NAMALWA (cell line): ENCODE data around the gene PRR3.

Experiments used
- DNase-seq: peaks from one replicate; pipeline ENCODE4 v3.0.0-alpha.2; 2015; ENCODE audit warnings: low spot score

Gene PRR3

GRCh38 chr6:30537931-30538330 is 19.2 kb upstream of the PRR3 start:
- DNase-seq: no peak

GRCh38 chr6:30541515-30542403 is 15.3 kb upstream of the PRR3 start:
- DNase-seq: peak; percentile 88

- peak; percentile 63 for DNase-seq
These were observed 14.7 kb upstream of the PRR3 start for GRCh38 chr6:30542404-30542725.

- no peak for DNase-seq
These were observed 14.2 kb upstream of the PRR3 start for GRCh38 chr6:30542915-30543314.

- DNase-seq: no peak
These were observed 13.3 kb upstream of the PRR3 start for GRCh38 chr6:30543821-30544220.

- peak; percentile 69 for DNase-seq
These were observed 12.3 kb upstream of the PRR3 start for GRCh38 chr6:30544666-30545272.

- no peak for DNase-seq
These were observed 9.6 kb upstream of the PRR3 start for GRCh38 chr6:30547454-30547853.

GRCh38 chr6:30548375-30548774 is 8.7 kb upstream of the PRR3 start:
- no peak for DNase-seq

- DNase-seq: no peak
These were observed 2.7 kb upstream of the PRR3 start for GRCh38 chr6:30554404-30554803.

- no peak for DNase-seq
These were observed 1.9 kb upstream of the PRR3 start for GRCh38 chr6:30554962-30555815.

- DNase-seq: no peak
These were observed 1.4 kb upstream of the PRR3 start for GRCh38 chr6:30555816-30556065.

- peak; percentile 94 for DNase-seq
These were observed 809 bp upstream of the PRR3 start, which contains the start of gene GNL1 for GRCh38 chr6:30556066-30556905. GNL1 (minus strand) TSS chr6:30556489; CDS start chr6:30556203, 286 bp downstream.

- DNase-seq: peak; percentile 82
These were observed 537 bp downstream of the PRR3 start for GRCh38 chr6:30557683-30557981.

GRCh38 chr6:30560930-30561329 is 3.8 kb downstream of the PRR3 start:
- no peak for DNase-seq

GRCh38 chr6:30562470-30563425 is 5.7 kb downstream of the PRR3 start:
- no peak for DNase-seq

GRCh38 chr6:30564114-30564513 is 7.0 kb downstream of the PRR3 start:
- no peak for DNase-seq

GRCh38 chr6:30565772-30566171 is 8.7 kb downstream of the PRR3 start:
- no peak for DNase-seq

GRCh38 chr6:30568245-30568644 is 11.2 kb downstream of the PRR3 start:
- no peak for DNase-seq

GRCh38 chr6:30570263-30570662 is 13.2 kb downstream of the PRR3 start:
- DNase-seq: peak; percentile 34

- DNase-seq: no peak
These were observed 13.6 kb downstream of the PRR3 start for GRCh38 chr6:30570740-30571074.

GRCh38 chr6:30571075-30571761 is 14.1 kb downstream of the PRR3 start, which contains the start of gene ABCF1:
ABCF1 (plus strand) TSS chr6:30571442; CDS start chr6:30571488, 46 bp downstream.
- peak; percentile 97 for DNase-seq
